Mesothelial cell of epicardium (in vitro differentiated cells): ENCODE measurements around the gene IMP4. TPM values are rescaled to one million over a fixed set of nuclear protein-coding genes. Genes with fewer than 3 reads are reported as not detected.

Source experiments
- DNase-seq, 2 experiments: peaks; one replicate each; pipeline ENCODE4 v3.0.0; 2021; ENCODE audit warnings: low spot score in 2 of 2; ENCODE audit not compliant: unreplicated experiment in 2 of 2
- H3K27ac Mint-ChIP-seq: 2 replicates; pipeline ENCODE4 v1.8.0; 2021; ENCODE audit warnings: mixed read lengths
- H3K27me3 Mint-ChIP-seq: 2 replicates; pipeline ENCODE4 v1.8.0; 2021; ENCODE audit warnings: low read depth, mixed read lengths
- H3K36me3 Mint-ChIP-seq: 2 replicates; pipeline ENCODE4 v1.8.0; 2021; ENCODE audit warnings: mixed read lengths
- H3K4me1 Mint-ChIP-seq: 2 replicates; pipeline ENCODE4 v1.8.0; 2021; ENCODE audit warnings: mixed read lengths
- H3K4me3 Mint-ChIP-seq: 2 replicates; pipeline ENCODE4 v1.8.0; 2021; ENCODE audit warnings: mild to moderate bottlenecking, moderate library complexity, mixed read lengths
- H3K9me3 Mint-ChIP-seq: 2 replicates; pipeline ENCODE4 v1.8.0; 2021; ENCODE audit warnings: mixed read lengths
- CTCF ChIP-seq: fragments of 200-600 bp; sonication (generic); IDR thresholded peaks from one replicate; pipeline ENCODE4 v1.5.0; 2021; ENCODE audit warnings: antibody characterized with exemption; ENCODE audit not compliant: unreplicated experiment
- total RNA-seq: library from RNA; stranded (reverse); gene quantifications from 3 replicates; pipeline ENCODE4 v1.2.1, GENCODE V29; 2021

Gene IMP4
- total RNA-seq, 1 donor from 2014 or later, result 46.9 TPM

- no peak for DNase-seq
- Mint-ChIP-seq H3K4me1 (peaks cover 18% of the 10 kb centered on the region), H3K27me3 (peaks cover 24% of the 10 kb centered on the region), H3K9me3 (peaks cover 3% of the 10 kb centered on the region), H3K36me3 (peaks cover 3% of the 10 kb centered on the region), H3K27ac (no peak overlapping the region), H3K4me3 (no peak overlapping the region)
- no peak for TF ChIP-seq CTCF
Measured at GRCh38 chr2:130334026-130334425, 8.7 kb upstream of the IMP4 start.

- peaks cover 19% of the 10 kb centered on the region for H3K27me3 Mint-ChIP-seq
- DNase-seq, result no peak
- peaks cover 18% of the 10 kb centered on the region for H3K4me1 Mint-ChIP-seq
- H3K4me3 Mint-ChIP-seq, result no peak overlapping the region
- peaks cover 12% of the 10 kb centered on the region for H3K36me3 Mint-ChIP-seq
- no peak overlapping the region for H3K27ac Mint-ChIP-seq
- no peak for TF ChIP-seq CTCF
- H3K9me3 Mint-ChIP-seq, result peaks cover 3% of the 10 kb centered on the region
Measured at GRCh38 chr2:130335226-130335625, 7.5 kb upstream of the IMP4 start.

GRCh38 chr2:130336150-130336876 lies 6.4 kb upstream of the IMP4 start:
- H3K4me1 Mint-ChIP-seq, result peaks cover 22% of the 10 kb centered on the region
- H3K4me3 Mint-ChIP-seq, result peak overlapping the region; percentile 81
- peaks cover 11% of the 10 kb centered on the region for H3K27me3 Mint-ChIP-seq
- DNase-seq, result no peak
- peaks cover 3% of the 10 kb centered on the region for H3K9me3 Mint-ChIP-seq
- H3K36me3 Mint-ChIP-seq, result peaks cover 15% of the 10 kb centered on the region
- peak overlapping the region; percentile 95 for H3K27ac Mint-ChIP-seq
- no peak for TF ChIP-seq CTCF

GRCh38 chr2:130336877-130337734 lies 5.6 kb upstream of the IMP4 start:
- Mint-ChIP-seq H3K4me3 (peak overlapping the region; percentile 81), H3K27ac (peak overlapping the region; percentile 95), H3K9me3 (peaks cover 3% of the 10 kb centered on the region), H3K36me3 (peaks cover 15% of the 10 kb centered on the region), H3K4me1 (peaks cover 26% of the 10 kb centered on the region), H3K27me3 (peaks cover 8% of the 10 kb centered on the region)
- no peak for TF ChIP-seq CTCF
- DNase-seq, result peak; percentile 85 to 99

GRCh38 chr2:130337735-130338325 lies 4.9 kb upstream of the IMP4 start:
- H3K27me3 Mint-ChIP-seq, result peaks cover 3% of the 10 kb centered on the region
- peaks cover 15% of the 10 kb centered on the region for H3K36me3 Mint-ChIP-seq
- peak overlapping the region; percentile 95 for H3K27ac Mint-ChIP-seq
- peaks cover 3% of the 10 kb centered on the region for H3K9me3 Mint-ChIP-seq
- DNase-seq, result no peak
- H3K4me3 Mint-ChIP-seq, result peak overlapping the region; percentile 81
- TF ChIP-seq CTCF, result no peak
- H3K4me1 Mint-ChIP-seq, result peaks cover 22% of the 10 kb centered on the region
